Thymus (tissue), 11 donors: Measurements from ENCODE around the gene GNAZ. TPM values are rescaled to one million over a fixed set of nuclear protein-coding genes. Genes with fewer than 3 reads are reported as not detected.

ENCODE experiments used
- DNase-seq, 9 donors: peaks; one replicate each; pipeline ENCODE4 v3.0.0-alpha.2; 2013; ENCODE audit warnings: low spot score in 9 of 9, low read depth in 6 of 9, missing footprints in 1 of 9
- H3K27ac ChIP-seq, 2 donors: one replicate each; pipeline ENCODE4 v1.5.1; 2013; ENCODE audit warnings: control low read depth in 1 of 2, low read depth in 1 of 2, low read length in 1 of 2, mild to moderate bottlenecking in 1 of 2, moderate library complexity in 1 of 2
- H3K27me3 ChIP-seq, 2 donors: one replicate each; pipeline ENCODE4 v1.5.1; 2013; ENCODE audit warnings: low read length in 1 of 2; ENCODE audit not compliant: control insufficient read depth in 2 of 2, insufficient read depth in 1 of 2
- H3K36me3 ChIP-seq, 2 donors: one replicate each; pipeline ENCODE4 v1.5.1; 2013; ENCODE audit warnings: low read length in 1 of 2, mild to moderate bottlenecking in 1 of 2, moderate library complexity in 1 of 2; ENCODE audit not compliant: control insufficient read depth in 2 of 2, insufficient read depth in 2 of 2
- H3K4me1 ChIP-seq, 2 donors: one replicate each; pipeline ENCODE4 v1.5.1; 2013; ENCODE audit warnings: low read length in 2 of 2; ENCODE audit not compliant: control insufficient read depth in 2 of 2, insufficient read depth in 2 of 2
- H3K4me3 ChIP-seq, 2 donors: one replicate each; pipeline ENCODE4 v1.5.1; 2013; ENCODE audit warnings: low read length in 2 of 2, control low read depth in 1 of 2, mild to moderate bottlenecking in 1 of 2
- H3K9me3 ChIP-seq, 2 donors: one replicate each; pipeline ENCODE4 v1.5.1; 2013; ENCODE audit warnings: low read length in 1 of 2, mild to moderate bottlenecking in 1 of 2; ENCODE audit not compliant: control insufficient read depth in 2 of 2, insufficient read depth in 1 of 2
- WGBS: extraction: QIAGEN DNeasy Blood & Tissue Kit; methylation state at CpG from one replicate; pipeline ENCODE4 v1.1.7; 2013; 5-methylcytosine and 5-hydroxymethylcytosine counted together
- polyA plus RNA-seq: library from polyadenylated mRNA; stranded (reverse); fragments of 200-250 nt; gene quantifications from one replicate; pipeline ENCODE4 v1.2.3, GENCODE V29; 2013
- total RNA-seq: library from RNA; stranded (reverse); fragments of 120-200 nt; gene quantifications from one replicate; pipeline ENCODE4 v1.2.4, GENCODE V29; 2013
- donor health status: healthy.

The GNAZ gene
- total and polyA plus RNA-seq, 2 donors, result 0.66 to 1.1 TPM

GRCh38 chr22:23074451-23074850, 4.1 kb downstream of the GNAZ start:
- H3K36me3 ChIP-seq, result no peaks in the 10 kb centered on the region

DNA sequence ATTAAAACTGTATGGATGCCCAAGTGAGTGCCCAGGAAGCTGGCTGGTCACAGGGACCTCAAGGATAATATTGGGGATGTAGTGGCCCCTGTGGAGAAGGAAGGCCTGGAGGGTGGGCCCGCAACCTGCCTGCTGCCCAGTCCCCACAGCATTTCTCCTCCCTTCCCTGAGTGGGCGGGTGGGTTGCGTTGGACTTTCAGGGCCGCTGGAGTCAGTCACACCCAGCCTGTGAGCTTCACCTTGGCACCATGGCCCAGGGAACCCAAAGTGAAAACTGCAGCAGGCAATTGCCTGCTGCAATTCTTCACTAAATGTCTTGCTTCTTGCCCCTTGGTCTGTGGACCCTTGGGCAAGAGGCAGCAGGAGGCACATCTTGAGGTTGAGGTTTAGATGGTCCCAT, 4.7 kb downstream of the GNAZ start:
- DNase-seq, result no peak
- no peaks in the 10 kb centered on the region for H3K9me3 ChIP-seq
- H3K4me1 ChIP-seq, result peaks cover 8 to 10% of the 10 kb centered on the region in 2 donors
- no peak overlapping the region for H3K4me3 ChIP-seq
- WGBS, result 96% methylated on average over 4 of the region's 4 CpGs
- H3K27ac ChIP-seq, result no peak overlapping the region
- H3K27me3 ChIP-seq, result peaks cover 13 to 52% of the 10 kb centered on the region in 2 donors
- no peaks in the 10 kb centered on the region for H3K36me3 ChIP-seq

More at GRCh38 chr22:23074451-23074850, 4.1 kb downstream of the GNAZ start:
- WGBS, result 98% methylated on average over 7 of the region's 7 CpGs
- Histone ChIP-seq H3K9me3 (no peaks in the 10 kb centered on the region), H3K27ac (no peak overlapping the region), H3K27me3 (peaks cover 19 to 56% of the 10 kb centered on the region in 2 donors), H3K4me3 (no peak overlapping the region), H3K4me1 (peaks cover 8 to 13% of the 10 kb centered on the region in 2 donors)
- no peak for DNase-seq

DNA sequence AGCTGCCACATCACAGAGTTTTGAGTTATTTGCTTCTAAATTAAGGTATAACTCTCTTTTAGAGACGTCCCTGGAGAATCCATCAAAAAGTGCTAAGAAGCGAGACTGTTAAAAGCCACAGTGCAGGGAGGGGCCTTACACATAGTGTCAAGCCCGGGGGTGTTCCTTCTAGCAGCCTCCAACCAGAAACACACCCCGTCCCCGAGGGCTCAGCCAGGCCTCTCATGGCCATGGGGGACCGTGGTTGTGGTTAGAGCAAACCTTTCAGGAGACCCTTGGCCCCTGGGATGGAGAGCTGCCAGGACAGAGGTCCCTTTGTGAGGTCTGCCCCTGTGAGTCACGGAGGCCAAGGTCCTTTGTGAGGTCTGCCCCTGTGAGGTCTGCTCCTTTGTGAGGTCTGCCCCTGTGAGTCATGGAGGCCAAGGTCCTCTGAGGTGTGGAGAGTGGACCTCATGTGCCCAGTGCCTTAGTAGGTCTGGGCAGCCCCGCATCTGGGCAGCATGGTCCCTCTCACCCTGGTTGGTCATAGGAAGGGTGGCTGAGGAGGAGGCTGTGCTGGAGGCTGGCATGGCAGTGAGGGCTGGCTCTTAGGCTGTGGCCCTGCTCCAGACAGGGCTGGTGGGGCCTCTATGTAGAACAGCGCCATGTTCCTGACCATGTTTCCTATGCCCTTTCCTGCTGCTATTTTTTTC, 5.4 kb downstream of the GNAZ start:
- Histone ChIP-seq H3K27me3 (peaks cover 10 to 49% of the 10 kb centered on the region in 2 donors), H3K36me3 (no peaks in the 10 kb centered on the region), H3K4me1 (peaks cover 7 to 8% of the 10 kb centered on the region in 2 donors), H3K9me3 (no peaks in the 10 kb centered on the region), H3K27ac (no peak overlapping the region), H3K4me3 (no peak overlapping the region)
- no peak for DNase-seq
- 88% methylated on average over 9 of the region's 9 CpGs for WGBS

DNA sequence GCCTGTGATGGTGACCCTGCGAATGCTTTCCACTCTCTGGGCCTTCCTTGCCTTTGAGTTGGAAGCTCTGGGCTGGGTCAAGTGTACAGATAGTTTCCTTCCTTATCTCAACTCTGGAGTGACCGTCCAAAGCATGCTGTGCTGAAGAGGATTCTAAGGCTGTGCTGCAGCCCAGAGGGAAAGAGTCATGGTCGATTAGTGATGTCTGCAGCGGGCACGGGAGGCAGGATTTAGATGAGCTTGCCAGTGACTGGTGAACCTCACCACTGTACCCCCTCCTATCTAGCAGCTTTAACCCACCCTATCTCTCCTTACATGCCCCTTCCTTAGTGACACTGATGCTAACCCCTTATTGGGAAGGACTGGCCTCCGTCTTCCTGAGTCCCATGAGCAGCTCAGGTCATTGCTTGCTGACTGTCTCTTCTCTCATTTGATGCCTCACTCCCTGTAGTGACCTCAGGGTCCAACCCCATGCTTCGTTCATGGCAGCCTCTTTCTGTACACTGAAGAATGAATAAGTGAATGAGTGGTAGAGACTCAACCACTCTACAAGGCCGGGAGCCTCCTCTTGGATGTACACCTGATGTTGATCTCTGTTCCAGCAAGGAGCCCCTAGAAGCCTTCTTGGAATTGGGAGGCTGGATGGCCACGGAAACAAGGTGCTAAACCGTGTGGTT, 6.7 kb downstream of the GNAZ start:
- no peak for DNase-seq
- H3K4me1 ChIP-seq, result no peaks in the 10 kb centered on the region
- H3K36me3 ChIP-seq, result no peaks in the 10 kb centered on the region
- WGBS, result 96% methylated on average over 10 of the region's 10 CpGs
- H3K27ac ChIP-seq, result no peak overlapping the region
- H3K9me3 ChIP-seq, result no peaks in the 10 kb centered on the region
- no peak overlapping the region for H3K4me3 ChIP-seq
- H3K27me3 ChIP-seq, result peaks cover 0 to 36% of the 10 kb centered on the region in 2 donors

- 94% methylated on average over 11 of the region's 11 CpGs for WGBS
- DNase-seq, result no peak
- peaks cover 0 to 32% of the 10 kb centered on the region in 2 donors for H3K27me3 ChIP-seq
- H3K27ac ChIP-seq, result no peak overlapping the region
- no peak overlapping the region for H3K4me3 ChIP-seq
- no peaks in the 10 kb centered on the region for H3K4me1 ChIP-seq
- no peaks in the 10 kb centered on the region for H3K9me3 ChIP-seq
- H3K36me3 ChIP-seq, result no peaks in the 10 kb centered on the region
Measured at GRCh38 chr22:23077627-23078461, 7.5 kb downstream of the GNAZ start.

GRCh38 chr22:23078462-23078787, 8.1 kb downstream of the GNAZ start:
- 92% methylated on average over 3 of the region's 3 CpGs for WGBS
- no peak for DNase-seq
- H3K4me3 ChIP-seq, result no peak overlapping the region
- peaks cover 0 to 26% of the 10 kb centered on the region in 2 donors for H3K27me3 ChIP-seq
- H3K9me3 ChIP-seq, result no peaks in the 10 kb centered on the region
- no peak overlapping the region for H3K27ac ChIP-seq
- H3K36me3 ChIP-seq, result no peaks in the 10 kb centered on the region
- no peaks in the 10 kb centered on the region for H3K4me1 ChIP-seq

- no peak overlapping the region for H3K27ac ChIP-seq
- H3K4me1 ChIP-seq, result no peaks in the 10 kb centered on the region
- H3K36me3 ChIP-seq, result no peaks in the 10 kb centered on the region
- no peaks in the 10 kb centered on the region for H3K9me3 ChIP-seq
- WGBS, result 98% methylated on average over 9 of the region's 9 CpGs
- no peak for DNase-seq
- peaks cover 0 to 18% of the 10 kb centered on the region in 2 donors for H3K27me3 ChIP-seq
- H3K4me3 ChIP-seq, result no peak overlapping the region
Measured at GRCh38 chr22:23079240-23079768, 9.0 kb downstream of the GNAZ start.

DNA sequence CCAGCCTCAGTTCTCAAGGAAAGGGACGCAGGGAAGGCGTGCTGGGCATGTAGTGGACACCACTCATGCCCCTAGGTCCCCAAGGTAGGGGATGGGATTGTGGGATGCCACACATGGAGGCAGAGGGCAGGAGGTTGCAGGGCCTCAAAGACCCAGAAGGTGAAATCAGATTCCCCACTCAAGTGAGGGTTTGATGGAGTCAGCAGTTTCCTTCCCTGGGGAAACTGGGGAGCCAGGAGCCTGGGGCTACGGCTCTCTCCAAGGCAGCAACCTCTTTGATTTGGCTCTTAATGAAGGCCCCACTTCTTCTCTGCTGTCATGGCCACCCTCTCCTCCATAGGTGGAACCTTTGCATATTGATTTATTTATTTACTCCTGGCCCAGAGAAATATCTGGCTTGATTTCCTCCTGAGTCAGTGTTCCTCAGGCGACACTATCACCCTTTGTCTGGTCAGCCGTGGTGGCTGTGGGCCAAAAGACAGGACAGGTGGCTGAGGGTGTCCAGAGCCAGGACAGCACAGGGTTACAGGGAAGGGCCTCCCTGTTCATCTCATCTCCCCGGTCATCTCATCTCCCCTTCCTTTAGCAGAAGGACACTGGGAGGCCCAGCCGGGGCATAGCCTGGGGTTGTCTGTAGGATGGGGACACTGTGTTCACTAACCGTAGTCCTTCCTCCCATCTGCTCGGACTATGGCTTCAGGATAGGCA, 9.6 kb downstream of the GNAZ start:
- no peaks in the 10 kb centered on the region for H3K36me3 ChIP-seq
- peaks cover 0 to 15% of the 10 kb centered on the region in 2 donors for H3K27me3 ChIP-seq
- H3K9me3 ChIP-seq, result no peaks in the 10 kb centered on the region
- no peaks in the 10 kb centered on the region for H3K4me1 ChIP-seq
- H3K4me3 ChIP-seq, result no peak overlapping the region
- DNase-seq, result no peak
- H3K27ac ChIP-seq, result no peak overlapping the region
- WGBS, result 95% methylated on average over 9 of the region's 9 CpGs
